Anterior cingulate cortex (tissue), 58 donors: ENCODE results near the gene YJEFN3.

Source experiments
- DNase-seq, 58 donors: peaks; one replicate each; lab custom pipeline; 2025; lab: John Stamatoyannopoulos, UW

YJEFN3 gene

GRCh38 chr19:19548915-19549759 lies 20.4 kb downstream of the YJEFN3 start:
- no peak for DNase-seq

GRCh38 chr19:19549804-19550464 lies 21.2 kb downstream of the YJEFN3 start:
- DNase-seq, result no peak

DNA sequence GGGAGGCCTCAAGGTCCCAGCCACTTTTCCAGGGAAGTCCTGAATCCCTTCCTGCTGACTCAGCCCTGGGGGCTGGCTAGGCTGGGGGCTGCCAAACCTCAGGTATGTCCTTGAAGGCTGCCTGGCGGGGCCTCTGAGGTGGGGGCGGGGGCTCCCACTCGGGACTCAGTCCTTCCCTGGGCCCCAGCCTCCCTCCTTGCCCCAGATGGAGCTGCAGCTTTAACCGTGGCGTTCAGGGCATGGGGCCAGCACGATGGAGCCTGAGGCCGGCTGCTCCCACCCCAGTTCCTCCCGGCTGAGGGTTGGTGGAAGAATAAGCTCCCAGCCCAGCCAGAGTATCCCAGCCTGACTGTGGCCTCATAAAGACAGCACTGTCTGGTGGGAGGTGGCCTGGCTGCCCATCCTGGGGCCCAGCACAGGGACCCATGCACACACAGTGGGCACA lies 21.8 kb downstream of the YJEFN3 start:
- DNase-seq, result no peak

- DNase-seq, result no peak
Measured at GRCh38 chr19:19550972-19551852, 22.5 kb downstream of the YJEFN3 start.

DNA sequence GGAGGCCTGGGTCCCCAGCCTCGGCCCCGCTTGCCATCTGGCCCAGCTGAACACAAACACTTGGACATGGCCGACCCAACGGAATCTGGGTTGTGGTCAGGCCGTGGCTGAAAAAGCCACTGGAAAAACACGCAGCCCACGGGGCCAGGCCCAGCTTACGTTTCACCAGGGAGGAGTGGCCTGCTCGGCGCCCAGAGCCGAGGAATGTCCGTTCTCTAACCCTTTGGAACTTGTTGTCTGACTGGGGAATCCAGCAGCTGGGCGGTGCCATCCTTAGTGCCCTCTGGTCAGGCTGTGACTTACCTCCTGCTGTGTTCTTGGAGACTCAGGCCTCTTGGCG lies 23.1 kb downstream of the YJEFN3 start:
- DNase-seq, result no peak

DNA sequence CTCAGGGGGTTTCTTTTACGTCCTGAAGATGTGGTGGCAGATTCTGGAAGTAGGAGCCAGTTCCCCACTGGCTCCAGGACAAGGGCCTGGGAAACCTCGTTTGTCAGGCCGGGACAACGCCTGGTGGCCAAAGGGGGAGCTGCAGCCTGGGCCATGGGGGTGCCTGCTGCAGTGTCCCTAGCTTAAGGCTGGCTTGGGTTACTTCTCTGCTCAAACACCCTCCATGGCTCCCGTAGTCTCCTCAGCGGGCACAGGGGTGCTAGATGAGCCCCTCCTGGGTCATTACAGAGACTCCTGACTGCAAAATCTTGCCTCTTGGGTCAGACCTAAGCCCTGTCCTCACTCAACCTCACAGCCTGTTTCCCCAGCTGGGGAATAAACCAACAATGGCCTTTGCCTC lies 24.1 kb downstream of the YJEFN3 start:
- no peak for DNase-seq

- no peak for DNase-seq
Measured at GRCh38 chr19:19553670-19554069, 25.0 kb downstream of the YJEFN3 start.

DNA sequence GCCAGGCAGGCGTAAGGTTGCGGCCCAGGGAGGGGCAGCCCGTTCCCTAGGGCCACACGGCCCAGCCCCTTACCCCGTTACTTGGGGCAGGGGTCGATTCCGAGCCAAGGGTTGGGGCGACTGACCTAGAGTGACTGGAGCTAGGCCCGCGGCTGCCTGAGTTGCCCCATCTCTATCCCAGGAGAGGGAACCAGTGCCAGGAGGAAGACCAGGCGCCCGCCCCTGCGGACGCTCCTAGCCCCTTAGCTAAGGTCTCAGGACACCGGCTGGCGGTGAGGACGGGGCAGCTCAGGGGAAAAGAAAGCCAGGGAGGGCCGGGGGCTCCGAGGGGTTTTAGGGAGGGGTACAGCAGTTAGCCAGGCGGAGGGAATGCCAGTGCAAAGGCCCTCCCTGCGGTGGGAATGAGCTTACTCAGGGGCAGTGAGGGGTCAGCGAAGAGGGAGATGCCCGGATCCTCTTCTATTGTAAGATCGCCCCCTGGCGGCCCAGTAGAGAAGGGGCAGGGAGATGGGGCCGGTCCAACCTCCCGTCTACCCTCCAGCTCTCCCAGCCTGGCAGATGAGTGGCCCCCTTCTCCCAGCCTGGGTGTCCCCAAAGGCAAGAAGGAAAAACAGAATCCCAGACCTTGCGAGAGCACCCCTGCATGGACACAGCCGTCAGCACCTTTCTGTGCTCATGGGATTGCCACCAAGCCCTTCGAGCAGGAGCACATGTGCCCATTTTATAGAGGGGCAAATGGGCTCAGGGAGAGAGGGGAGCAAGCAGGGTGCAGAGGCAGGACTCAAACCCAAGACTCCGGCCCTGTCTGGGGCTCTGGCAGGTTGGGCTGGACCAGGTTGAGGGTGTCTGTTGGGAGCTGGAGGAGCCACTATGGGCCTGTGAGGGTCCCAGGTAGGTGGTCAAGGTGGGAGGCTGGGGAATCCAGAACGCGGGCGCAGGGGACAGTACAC lies 25.6 kb downstream of the YJEFN3 start:
- peak in 2 of 58 donors; percentile 28 to 43 for DNase-seq

DNA sequence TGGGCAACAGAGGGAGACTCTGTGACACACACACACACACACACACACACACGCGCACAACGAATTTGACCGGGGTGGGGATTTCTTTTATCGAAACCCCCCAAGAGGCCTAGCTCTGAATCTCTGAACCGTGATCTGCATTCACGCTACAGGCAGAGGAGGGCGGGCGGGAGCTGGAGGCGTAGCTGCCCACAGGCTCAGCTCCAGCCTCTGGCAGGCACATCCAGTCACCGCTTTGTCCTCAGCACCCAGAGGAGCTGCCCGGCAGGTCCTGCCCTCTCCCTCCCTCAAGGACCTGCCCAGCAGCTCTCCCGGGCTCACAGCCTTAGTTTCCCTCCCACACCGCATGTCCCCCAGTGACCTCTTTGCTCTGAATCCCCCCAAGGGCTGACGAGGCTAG lies 29.3 kb downstream of the YJEFN3 start:
- no peak for DNase-seq

DNA sequence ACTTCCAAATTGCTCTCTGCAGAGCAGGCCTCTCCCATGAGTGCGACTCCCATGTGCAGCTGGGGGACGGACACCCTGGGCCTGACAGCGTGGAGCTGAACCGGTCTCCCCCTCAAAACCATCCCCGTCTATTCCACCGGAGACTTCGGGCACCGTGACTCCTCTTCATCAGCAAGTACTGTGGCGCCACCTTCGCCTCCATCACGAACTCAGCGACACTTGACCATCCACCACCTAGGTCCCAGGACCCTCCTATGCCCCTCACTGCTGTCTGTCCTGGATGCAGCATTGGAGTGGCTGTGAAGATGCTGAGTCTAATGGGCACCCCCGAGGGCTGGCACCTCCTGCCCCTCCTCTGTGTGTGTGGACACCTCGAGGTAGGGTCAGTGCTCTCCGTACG lies 29.9 kb downstream of the YJEFN3 start:
- no peak for DNase-seq

DNA sequence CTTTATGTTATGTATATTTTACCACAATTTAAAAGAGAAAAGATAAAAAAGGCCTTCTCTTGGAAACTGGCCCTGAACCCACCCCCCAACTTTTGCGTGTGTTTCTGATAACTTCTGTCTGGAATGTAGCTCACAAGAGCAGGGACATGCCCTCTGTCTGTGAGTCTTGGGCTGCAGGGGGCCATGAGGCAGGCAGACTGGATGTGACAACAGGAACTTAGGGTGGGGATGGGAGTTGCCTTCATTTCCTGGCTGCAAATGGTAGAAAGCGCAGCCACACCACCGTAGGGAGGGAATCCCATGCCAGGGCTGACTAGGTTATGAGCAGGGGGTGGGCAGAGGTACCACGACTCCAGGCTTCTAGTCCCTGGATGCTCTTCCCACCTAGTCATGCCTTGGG lies 31.2 kb downstream of the YJEFN3 start:
- DNase-seq, result no peak

- DNase-seq, result no peak
Measured at GRCh38 chr19:19561946-19562664, 33.4 kb downstream of the YJEFN3 start.

- DNase-seq, result no peak
Measured at GRCh38 chr19:19562665-19563347, 34.1 kb downstream of the YJEFN3 start.

DNA sequence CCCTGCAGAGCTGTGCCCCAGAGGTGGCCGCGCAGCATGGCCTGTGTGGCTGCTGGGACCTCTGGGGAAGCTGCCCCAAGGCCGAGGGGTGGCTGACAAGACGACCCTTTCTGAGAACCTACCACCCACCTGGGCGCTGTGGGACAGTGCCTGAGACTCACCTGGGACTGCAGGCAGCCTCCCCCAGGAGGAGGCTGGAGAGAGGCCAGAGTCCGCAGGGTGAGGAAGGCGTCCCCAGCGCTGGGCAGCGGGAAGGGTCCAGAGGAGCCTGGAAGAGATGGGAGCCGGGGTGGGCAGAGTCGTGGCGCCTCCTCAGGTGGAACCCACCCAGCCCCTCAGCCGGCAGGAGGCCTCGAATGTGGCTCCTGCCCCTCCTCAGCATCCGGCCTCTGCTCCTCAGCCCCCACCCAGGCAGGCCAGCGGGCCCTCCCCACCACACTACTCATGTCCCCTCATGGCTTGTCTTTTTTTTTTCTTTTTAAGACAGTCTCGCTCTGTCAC lies 34.7 kb downstream of the YJEFN3 start:
- no peak for DNase-seq

- DNase-seq, result no peak
Measured at GRCh38 chr19:19566306-19566705, 37.6 kb downstream of the YJEFN3 start.

GRCh38 chr19:19567391-19567790 lies 38.7 kb downstream of the YJEFN3 start:
- DNase-seq, result no peak

DNA sequence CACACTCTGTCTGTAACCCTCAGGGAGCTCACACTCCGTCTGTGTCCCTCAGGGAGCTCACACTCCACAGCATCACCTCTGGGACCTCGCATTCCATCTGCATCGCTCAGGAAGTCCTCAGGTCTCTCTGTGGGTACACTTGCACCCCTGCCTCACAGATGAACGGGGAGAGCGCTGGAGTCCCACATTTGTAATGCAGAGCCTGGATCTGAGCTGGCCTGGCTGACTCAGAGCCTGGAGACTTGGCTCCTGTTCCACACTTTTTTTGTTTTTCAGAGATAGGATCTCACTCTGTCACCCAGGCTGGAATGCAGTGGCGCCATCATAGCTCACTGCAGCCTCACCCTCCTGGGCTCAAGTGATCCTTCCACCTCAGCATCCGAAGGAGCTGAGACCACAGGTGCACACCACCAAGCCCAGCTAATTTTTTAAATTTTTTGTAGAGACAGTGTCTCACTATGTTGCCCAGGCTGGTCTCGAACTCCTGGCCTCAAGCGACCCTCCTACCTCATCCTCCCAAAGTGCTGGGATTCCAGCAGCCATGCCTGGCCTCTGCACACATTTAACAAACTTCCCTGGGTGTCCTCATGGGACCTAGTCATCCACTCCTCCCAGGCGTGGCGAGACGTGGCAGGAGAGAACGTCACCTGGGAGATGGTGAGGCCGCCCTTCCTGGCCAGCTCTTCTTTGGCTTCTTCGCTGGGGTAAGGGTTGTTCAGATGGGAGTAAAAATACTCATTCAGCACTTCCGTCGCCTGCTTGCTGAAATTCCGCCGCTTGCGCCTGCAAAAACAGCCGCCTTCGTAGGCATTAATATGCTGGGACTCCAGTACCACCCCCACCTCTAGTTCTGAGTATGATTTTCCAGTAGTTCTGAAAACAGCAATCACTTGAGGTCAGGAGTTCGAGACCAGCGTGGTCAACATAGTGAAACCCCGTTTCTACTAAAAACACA lies 40.4 kb downstream of the YJEFN3 start:
- DNase-seq, result no peak
